IMR-90 (cell line): Measurements from ENCODE around the gene ANP32B.

Experiments used
- CHD1 ChIP-seq: IDR thresholded peaks from 2 replicates; pipeline ENCODE4 v1.6.1; 2012; ENCODE audit warnings: low read depth, low read length, improper control_type of control experiment
- FOS ChIP-seq: fragments of 150-350 bp; IDR thresholded peaks from 2 replicates; pipeline ENCODE4 v1.6.1; 2016; ENCODE audit warnings: low read depth, low read length
- MXI1 ChIP-seq: IDR thresholded peaks from 2 replicates; pipeline ENCODE4 v1.6.1; 2012; ENCODE audit warnings: low read depth, mild to moderate bottlenecking, low read length, moderate library complexity, borderline replicate concordance
- NFE2L2 ChIP-seq: fragments of 150-350 bp; IDR thresholded peaks from 2 replicates; pipeline ENCODE4 v1.6.1; 2016; ENCODE audit warnings: low read depth, mild to moderate bottlenecking, low read length
- POLR2A ChIP-seq: IDR thresholded peaks from 2 replicates; pipeline ENCODE4 v1.6.1; 2012; ENCODE audit warnings: mild to moderate bottlenecking, low read depth, low read length
- RFX5 ChIP-seq: IDR thresholded peaks from 2 replicates; pipeline ENCODE4 v1.8.0; 2012; ENCODE audit warnings: low read depth, mild to moderate bottlenecking, low read length, moderate library complexity
- SMC3 ChIP-seq: fragments of 150-350 bp; IDR thresholded peaks from 2 replicates; pipeline ENCODE4 v1.6.1; 2016; ENCODE audit warnings: low read depth, mild to moderate bottlenecking, antibody characterized with exemption, low read length, moderate library complexity
- TF ChIP-seq, protein P1 (sequence below): conservative IDR thresholded peaks from 2 replicates; pipeline ENCODE4 v1.5.1; 2012; ENCODE audit warnings: mild to moderate bottlenecking, low read depth, low read length, improper control_type of control experiment
- TF ChIP-seq, protein P2 (sequence below): fragments of 150-350 bp; IDR thresholded peaks from 2 replicates; pipeline ENCODE4 v1.6.1; 2017; ENCODE audit warnings: mild to moderate bottlenecking, antibody characterized with exemption, low read length, low read depth

DNA sequence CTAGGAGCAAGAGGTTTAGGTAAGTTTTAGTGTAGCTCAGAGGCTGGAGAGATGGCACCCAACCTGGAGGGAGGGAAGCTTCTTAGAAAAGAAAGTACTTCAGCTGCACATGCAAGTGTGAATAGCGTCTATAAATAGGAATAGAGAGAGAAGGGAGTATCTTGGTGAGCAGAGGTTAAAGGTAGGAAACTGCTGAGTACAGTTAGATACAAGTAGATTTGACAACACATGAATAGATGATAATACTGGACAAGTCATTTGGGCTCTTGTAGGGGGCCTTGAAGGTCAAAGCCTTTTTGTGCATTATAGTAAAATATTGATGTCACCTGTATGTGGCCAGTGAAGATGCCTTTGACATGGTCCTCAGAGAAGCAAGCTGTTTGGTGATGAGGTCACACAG, 34.2 kb downstream of the ANP32B start:
- TF ChIP-seq, protein P1, sequence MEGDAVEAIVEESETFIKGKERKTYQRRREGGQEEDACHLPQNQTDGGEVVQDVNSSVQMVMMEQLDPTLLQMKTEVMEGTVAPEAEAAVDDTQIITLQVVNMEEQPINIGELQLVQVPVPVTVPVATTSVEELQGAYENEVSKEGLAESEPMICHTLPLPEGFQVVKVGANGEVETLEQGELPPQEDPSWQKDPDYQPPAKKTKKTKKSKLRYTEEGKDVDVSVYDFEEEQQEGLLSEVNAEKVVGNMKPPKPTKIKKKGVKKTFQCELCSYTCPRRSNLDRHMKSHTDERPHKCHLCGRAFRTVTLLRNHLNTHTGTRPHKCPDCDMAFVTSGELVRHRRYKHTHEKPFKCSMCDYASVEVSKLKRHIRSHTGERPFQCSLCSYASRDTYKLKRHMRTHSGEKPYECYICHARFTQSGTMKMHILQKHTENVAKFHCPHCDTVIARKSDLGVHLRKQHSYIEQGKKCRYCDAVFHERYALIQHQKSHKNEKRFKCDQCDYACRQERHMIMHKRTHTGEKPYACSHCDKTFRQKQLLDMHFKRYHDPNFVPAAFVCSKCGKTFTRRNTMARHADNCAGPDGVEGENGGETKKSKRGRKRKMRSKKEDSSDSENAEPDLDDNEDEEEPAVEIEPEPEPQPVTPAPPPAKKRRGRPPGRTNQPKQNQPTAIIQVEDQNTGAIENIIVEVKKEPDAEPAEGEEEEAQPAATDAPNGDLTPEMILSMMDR: no peak
- no peak for TF ChIP-seq CHD1
- no peak for TF ChIP-seq MXI1
- TF ChIP-seq NFE2L2: no peak
- no peak for TF ChIP-seq POLR2A
- TF ChIP-seq SMC3: no peak
- no peak for TF ChIP-seq RFX5
- TF ChIP-seq FOS: no peak
- TF ChIP-seq, protein P2, sequence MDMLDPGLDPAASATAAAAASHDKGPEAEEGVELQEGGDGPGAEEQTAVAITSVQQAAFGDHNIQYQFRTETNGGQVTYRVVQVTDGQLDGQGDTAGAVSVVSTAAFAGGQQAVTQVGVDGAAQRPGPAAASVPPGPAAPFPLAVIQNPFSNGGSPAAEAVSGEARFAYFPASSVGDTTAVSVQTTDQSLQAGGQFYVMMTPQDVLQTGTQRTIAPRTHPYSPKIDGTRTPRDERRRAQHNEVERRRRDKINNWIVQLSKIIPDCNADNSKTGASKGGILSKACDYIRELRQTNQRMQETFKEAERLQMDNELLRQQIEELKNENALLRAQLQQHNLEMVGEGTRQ: no peak
